Gastroesophageal sphincter (tissue), 3 donors: Measurements from ENCODE around the gene CLSTN2.

Experiments
- CTCF ChIP-seq, 4 experiments: fragments of 200-600 bp in 2 of 4; fragments of 450-650 bp in 2 of 4; sonication (generic) in 1 of 4; IDR thresholded peaks; one replicate each; pipeline ENCODE4 v1.5.1; 2017 to 2019; ENCODE audit warnings: antibody characterized with exemption in 4 of 4, mild to moderate bottlenecking in 2 of 4, moderate library complexity in 2 of 4
- POLR2A ChIP-seq, 2 donors: fragments of 450-650 bp; IDR thresholded peaks; one replicate each; pipeline ENCODE4 v1.6.1; 2017; ENCODE audit warnings: antibody characterized with exemption in 2 of 2, mild to moderate bottlenecking in 2 of 2, moderate library complexity in 1 of 2

GRCh38 chr3:140522653-140523380 lies 587.8 kb downstream of the CLSTN2 start:
- TF ChIP-seq CTCF (IDR thresholded peaks at IDR 0.05) (no peak), POLR2A (IDR thresholded peaks at IDR 0.05) (no peak)
